ENCODE measurements around the gene ELF5. TPM values are rescaled to one million over a fixed set of nuclear protein-coding genes. Genes with fewer than 3 reads are reported as not detected.

ELF5 gene
- total RNA-seq, 1 donor from 2014 or later, result 20.2 TPM

DNA sequence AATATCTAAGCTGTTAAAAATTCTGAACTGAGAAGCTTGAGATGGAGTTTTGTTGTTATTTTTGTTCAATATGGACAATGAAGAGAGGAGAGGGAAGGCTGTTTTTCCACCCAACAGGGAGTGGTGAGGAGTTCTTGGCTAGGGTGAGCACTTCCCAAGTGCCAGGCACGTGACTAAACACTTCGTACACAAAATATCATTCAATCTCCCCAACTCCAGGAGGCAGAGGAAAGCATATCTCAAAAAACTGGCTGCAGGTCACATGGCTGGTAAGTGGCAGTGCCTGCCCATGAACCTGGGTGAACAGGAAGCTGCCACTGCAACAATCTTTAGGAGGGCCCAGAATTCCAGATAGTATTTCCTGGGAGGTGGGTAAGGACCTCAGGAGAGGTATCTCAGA, 11.6 kb downstream of the ELF5 start:
- intact Hi-C loops (cut with DNase I), result no loop called here
- Histone ChIP-seq H3K36me3 (no peaks in the 10 kb centered on the region), H3K4me3 (no peak overlapping the region), H3K4me1 (peaks cover 47% of the 10 kb centered on the region), H3K27ac (peak overlapping the region; percentile 72), H3K27me3 (ENCODE audit: low read depth) (no peaks in the 10 kb centered on the region), H3K9me3 (no peaks in the 10 kb centered on the region)
- DNase-seq, result no peak
- peak; percentile 49 to 60 for ATAC-seq
- TF ChIP-seq, protein P1, sequence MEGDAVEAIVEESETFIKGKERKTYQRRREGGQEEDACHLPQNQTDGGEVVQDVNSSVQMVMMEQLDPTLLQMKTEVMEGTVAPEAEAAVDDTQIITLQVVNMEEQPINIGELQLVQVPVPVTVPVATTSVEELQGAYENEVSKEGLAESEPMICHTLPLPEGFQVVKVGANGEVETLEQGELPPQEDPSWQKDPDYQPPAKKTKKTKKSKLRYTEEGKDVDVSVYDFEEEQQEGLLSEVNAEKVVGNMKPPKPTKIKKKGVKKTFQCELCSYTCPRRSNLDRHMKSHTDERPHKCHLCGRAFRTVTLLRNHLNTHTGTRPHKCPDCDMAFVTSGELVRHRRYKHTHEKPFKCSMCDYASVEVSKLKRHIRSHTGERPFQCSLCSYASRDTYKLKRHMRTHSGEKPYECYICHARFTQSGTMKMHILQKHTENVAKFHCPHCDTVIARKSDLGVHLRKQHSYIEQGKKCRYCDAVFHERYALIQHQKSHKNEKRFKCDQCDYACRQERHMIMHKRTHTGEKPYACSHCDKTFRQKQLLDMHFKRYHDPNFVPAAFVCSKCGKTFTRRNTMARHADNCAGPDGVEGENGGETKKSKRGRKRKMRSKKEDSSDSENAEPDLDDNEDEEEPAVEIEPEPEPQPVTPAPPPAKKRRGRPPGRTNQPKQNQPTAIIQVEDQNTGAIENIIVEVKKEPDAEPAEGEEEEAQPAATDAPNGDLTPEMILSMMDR (IDR thresholded peaks at IDR 0.05), result no peak

GRCh38 chr11:34501500-34501899, 12.1 kb downstream of the ELF5 start:
- peak overlapping the region; percentile 72 for H3K27ac ChIP-seq
- H3K36me3 ChIP-seq, result no peaks in the 10 kb centered on the region
- intact Hi-C loops (cut with DNase I), result no loop called here
- no peaks in the 10 kb centered on the region for H3K27me3 ChIP-seq (ENCODE audit: low read depth)
- TF ChIP-seq, protein P1 (IDR thresholded peaks at IDR 0.05), result no peak
- peak; percentile 84 to 89 for ATAC-seq
- peak; percentile 64 for DNase-seq
- H3K9me3 ChIP-seq, result no peaks in the 10 kb centered on the region
- H3K4me3 ChIP-seq, result no peak overlapping the region
- peaks cover 44% of the 10 kb centered on the region for H3K4me1 ChIP-seq

DNA sequence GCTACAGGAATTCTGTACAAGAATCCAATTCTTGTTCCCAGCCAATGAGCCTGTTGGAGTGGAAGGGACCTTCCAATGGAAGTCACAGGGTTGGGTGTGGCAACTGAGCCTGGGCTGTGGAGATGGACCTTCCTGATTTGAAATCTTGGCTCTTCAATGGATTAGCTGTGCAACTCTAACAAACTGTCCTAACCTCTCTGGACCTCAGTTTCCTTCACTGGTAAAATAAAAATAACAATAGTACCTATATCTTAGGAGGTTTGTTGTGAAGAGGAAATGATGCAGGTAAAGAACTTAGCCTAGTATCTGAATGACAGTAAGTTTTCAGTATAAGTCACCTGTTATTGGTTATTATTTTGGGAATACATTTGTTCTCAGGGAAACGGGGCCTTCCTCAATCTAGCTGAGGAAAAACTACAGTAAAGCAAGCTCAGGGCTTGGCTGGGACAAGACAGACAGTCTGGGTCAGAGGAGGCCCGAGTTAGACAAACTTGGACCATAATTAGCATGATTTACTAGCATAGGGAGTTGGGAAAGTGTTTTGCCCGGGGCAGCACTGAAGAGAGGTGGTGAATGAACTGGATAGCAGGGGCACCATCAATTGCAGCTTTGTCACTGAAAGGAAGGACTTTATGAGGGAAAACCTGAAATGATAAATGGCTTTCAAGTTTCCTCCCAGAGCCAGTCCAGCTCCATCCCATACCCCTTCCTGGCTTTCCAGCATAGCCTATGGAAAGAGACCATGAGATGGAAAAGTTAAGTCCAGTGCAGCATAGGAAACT, 13.7 kb downstream of the ELF5 start:
- H3K9me3 ChIP-seq, result no peaks in the 10 kb centered on the region
- peaks cover 32% of the 10 kb centered on the region for H3K4me1 ChIP-seq
- intact Hi-C loops (cut with DNase I), result loop anchor here (10.0 kb wide), 1 partner anchor 135 kb away; no protein-coding TSS in a partner anchor
- TF ChIP-seq, protein P1 (IDR thresholded peaks at IDR 0.05), result no peak
- ATAC-seq (no peak), DNase-seq (no peak)
- no peak overlapping the region for H3K4me3 ChIP-seq
- H3K27me3 ChIP-seq (ENCODE audit: low read depth), result no peaks in the 10 kb centered on the region
- peak overlapping the region; percentile 13 for H3K27ac ChIP-seq
- H3K36me3 ChIP-seq, result no peaks in the 10 kb centered on the region

DNA sequence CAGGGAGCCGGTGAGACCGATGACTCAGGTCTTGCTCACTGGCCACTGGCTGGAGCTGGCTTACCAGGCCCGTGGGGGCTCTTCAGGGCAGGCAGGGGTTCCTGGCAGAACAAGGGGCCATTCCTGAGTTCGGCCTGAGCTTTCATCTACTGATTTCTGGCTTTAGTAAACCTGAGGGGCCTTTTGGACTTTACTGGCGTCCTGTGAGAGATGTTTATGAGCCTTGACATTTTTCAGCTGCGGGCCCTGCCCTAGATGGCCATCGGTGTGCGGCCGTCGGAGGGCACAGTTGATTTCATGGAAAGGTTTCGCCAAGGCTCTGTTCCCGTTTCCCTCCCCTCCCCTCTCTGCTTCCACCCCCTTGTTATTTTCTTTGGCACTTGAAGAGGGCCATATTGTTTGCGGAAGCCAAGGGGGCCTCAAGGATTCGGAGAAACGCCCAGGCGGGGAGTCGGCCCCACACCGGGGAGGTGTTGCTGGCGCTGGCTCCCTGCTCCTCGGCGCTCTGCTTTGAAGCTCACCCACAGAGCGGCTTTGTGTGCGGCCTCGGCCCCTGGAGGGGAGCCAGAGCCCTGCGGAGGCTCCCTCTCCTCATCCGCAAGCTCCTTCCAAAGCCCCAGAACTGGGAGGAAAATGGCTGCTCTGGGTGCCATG, 17.7 kb downstream of the ELF5 start:
- peak; percentile 89 for DNase-seq
- Histone ChIP-seq H3K4me1 (peaks cover 9% of the 10 kb centered on the region), H3K27me3 (ENCODE audit: low read depth) (no peaks in the 10 kb centered on the region), H3K27ac (peak overlapping the region; percentile 75), H3K9me3 (no peaks in the 10 kb centered on the region), H3K4me3 (no peak overlapping the region), H3K36me3 (no peaks in the 10 kb centered on the region)
- intact Hi-C loops (cut with DNase I), result loop anchor here (10.0 kb wide), 1 partner anchor 131 kb away; no protein-coding TSS in a partner anchor
- ATAC-seq, result peak; percentile 90 to 92
- TF ChIP-seq, protein P1 (IDR thresholded peaks at IDR 0.05), result no peak

DNA sequence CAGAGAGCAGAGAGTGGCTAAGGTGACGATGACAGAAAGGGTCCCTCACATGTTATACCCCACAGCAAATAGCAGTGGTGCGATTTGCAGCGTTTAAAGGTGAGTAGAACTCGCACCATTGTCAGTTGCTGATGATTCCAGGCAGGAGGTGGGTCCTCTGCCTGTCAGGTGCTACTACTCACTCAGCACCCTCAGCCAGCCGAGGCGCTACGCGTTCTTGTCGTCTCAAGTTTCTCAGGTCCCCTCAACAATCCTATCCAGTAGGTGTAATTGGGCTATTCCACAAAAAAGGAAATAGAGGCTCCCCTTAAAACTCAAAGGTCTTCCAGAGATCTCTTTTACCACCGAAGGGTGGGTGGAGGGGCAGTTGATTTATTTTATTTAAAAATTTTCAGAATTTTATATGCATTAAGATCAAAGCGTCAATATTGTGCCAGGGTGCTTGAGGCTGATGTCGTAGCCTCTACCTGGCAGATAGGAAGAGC, 18.3 kb downstream of the ELF5 start:
- H3K9me3 ChIP-seq, result no peaks in the 10 kb centered on the region
- ATAC-seq, result no peak
- no peaks in the 10 kb centered on the region for H3K27me3 ChIP-seq (ENCODE audit: low read depth)
- no peak for DNase-seq
- peak overlapping the region; percentile 75 for H3K27ac ChIP-seq
- peaks cover 5% of the 10 kb centered on the region for H3K4me1 ChIP-seq
- H3K36me3 ChIP-seq, result no peaks in the 10 kb centered on the region
- intact Hi-C loops (cut with DNase I), result loop anchor here (10.0 kb wide), 1 partner anchor 130 kb away; no protein-coding TSS in a partner anchor
- TF ChIP-seq, protein P1 (IDR thresholded peaks at IDR 0.05), result no peak
- no peak overlapping the region for H3K4me3 ChIP-seq
